Left colon (tissue), 2 donors: Measurements from ENCODE around the gene FLYWCH2. TPM values are rescaled to one million over a fixed set of nuclear protein-coding genes. Genes with fewer than 3 reads are reported as not detected.

Experiments used
- ATAC-seq: fragments of 200-7000 bp; cut with Tn5 transposase; one replicate; pipeline ENCODE4 v1.9.1; 2020; ENCODE audit warnings: mild to moderate bottlenecking, moderate library complexity
- DNase-seq, 2 donors: peaks; one replicate each; pipeline ENCODE4 v3.0.0-alpha.2; 2020
- intact Hi-C, 2 donors: fragments of 100-400 bp; cut with DNase I in 1 of 2; cut with micrococcal nuclease in 1 of 2; formaldehyde crosslinking; loops; one replicate each; pipeline versions ENCODE4 v1.11.2 to v1.14.0; 2022; cut with DNase I, micrococcal nuclease
- long read RNA-seq: library from polyadenylated mRNA; unstranded; transcript quantifications from one replicate; pipeline ENCODE4 v2.0.0, GENCODE V29; 2021
- total RNA-seq, 2 donors: library from RNA; stranded (reverse); fragmentation: NEBNext Ultra II Directional; extraction: Animal tissue kit (Norgen Biotek cat#: 25700); gene quantifications; one replicate each; pipeline ENCODE4 v1.2.1, GENCODE V29; 2021
- donor health status: DM: no; HTN: no; CAD: no.
- donor health status: DM: yes; HTN: yes; CAD: no.

The FLYWCH2 gene
- 10 to 100 TPM; 20.7 to 30.8 TPM for total RNA-seq
- long read RNA-seq, transcript FLYWCH2-202 (4 exons, 1,036 nt), result major isoform, 22 of 24 reads
- long read RNA-seq, partial matches to known transcripts, result 0 of 24 reads
- long read RNA-seq, other reads (novel, unspliced or antisense), result 2 of 24 reads

DNA sequence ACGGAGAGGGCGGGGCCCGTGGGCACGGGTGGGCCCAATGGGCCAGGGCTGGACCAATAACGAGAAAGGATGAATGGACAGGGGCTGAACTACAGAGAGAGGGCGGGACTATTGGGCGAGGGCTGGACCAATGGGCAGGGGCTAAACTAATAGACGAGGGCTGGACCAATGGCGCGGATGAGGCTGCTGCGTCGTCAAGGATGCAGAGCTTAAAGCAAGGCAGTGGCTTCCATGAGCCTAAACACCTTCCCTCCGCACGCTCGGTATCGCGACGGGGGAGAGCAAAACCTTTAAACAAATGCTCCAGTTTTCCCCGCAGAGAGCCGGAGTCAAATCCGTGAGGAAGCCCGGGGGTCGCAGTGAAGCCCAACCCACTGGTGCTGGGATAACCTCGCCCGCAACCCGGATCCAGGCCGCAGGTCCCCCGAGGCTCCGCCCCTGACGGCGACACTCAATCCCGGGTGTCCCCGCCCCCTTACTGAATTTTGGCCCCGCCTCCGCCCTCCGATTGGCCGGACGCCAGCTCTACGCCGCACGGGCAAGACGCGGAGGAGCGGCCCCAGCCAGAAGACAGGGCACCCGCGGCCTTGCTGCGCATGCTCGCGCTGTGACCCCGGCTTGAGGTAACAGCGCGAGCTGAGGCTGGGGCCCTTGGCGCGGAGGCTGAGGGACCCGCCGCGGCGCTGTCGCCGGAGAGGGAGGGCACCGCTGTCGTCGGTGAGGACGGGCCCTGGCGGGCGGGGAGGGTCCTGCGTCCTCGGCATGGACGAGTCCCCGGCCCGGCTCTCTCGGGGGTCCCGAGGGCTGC, at the start of gene FLYWCH2:
FLYWCH2 (plus strand) TSS at position 566 of the 808 bp plus-strand sequence. CDS start 13,235 bp downstream, outside the sequence.
- DNase-seq, result peak; percentile 99
- peak; percentile 91 for ATAC-seq
- intact Hi-C loops, result no loop called here

DNA sequence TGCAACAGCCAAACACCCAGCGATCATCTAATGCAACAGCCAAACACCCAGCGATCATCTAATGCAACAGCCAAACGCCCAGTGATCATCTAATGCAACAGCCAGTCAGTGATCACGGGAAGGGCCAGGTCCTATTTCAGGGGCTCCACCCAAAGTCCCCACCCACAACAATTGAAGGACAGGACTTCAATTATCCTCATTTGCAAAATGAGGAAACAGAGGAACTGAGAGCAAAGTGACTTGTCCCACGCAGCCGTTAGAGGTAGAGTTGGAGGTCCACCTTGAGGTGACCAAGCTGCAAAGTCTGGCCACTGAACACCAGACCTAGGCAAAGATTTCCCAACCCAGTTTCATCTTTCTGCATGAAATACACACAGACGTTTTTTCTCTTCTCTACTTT, 49.2 kb upstream of the FLYWCH2 start:
- ATAC-seq (no peak), DNase-seq (no peak)
- intact Hi-C loops, result no loop called here

GRCh38 chr16:2834968-2835367, 48.0 kb upstream of the FLYWCH2 start:
- DNase-seq, result no peak
- no peak for ATAC-seq
- intact Hi-C loops, result no loop called here

DNA sequence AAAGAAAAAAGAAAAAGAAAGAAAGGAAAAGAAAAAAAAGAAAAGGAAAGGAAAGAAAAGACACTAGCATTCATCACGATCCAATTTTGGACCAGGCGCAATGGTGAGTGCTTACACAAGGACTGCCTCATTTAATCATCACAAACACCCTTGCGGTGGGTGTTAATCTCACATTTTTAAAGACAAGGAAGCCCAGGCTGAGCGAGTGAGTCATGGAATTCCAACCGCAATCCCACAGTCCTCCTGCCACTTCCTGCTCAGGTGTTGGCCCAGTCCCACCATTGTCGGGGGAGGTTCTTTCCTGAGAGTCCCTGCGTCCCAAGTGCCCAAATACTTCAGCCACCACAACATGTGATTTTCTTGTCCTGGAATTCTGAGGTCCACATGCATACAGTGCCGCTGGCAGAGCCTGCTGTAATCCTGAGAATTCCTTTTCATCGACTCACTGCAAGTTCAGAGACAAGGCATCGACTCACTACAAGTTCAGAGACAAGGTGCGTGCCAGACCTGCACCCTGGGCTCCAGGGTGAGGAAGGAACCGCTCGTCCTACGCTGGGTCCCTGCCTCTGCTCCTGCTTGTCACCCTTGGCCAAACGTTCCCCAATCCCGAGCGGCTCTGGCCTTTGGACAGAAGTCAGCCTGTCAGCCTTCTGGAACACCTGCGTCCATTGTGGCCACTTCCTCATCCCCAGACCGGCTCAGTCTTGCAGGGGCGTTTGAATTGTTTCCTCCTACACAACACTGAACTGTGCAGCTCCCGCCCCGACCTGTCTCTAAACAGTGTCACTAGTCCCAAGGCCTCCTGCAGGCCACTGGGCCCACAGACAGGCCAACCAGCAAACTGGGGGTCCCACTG, 47.1 kb upstream of the FLYWCH2 start:
- ATAC-seq (peak; percentile 79), DNase-seq (peak in 1 of 2 donors; percentile 75)
- intact Hi-C loops, result no loop called here

DNA sequence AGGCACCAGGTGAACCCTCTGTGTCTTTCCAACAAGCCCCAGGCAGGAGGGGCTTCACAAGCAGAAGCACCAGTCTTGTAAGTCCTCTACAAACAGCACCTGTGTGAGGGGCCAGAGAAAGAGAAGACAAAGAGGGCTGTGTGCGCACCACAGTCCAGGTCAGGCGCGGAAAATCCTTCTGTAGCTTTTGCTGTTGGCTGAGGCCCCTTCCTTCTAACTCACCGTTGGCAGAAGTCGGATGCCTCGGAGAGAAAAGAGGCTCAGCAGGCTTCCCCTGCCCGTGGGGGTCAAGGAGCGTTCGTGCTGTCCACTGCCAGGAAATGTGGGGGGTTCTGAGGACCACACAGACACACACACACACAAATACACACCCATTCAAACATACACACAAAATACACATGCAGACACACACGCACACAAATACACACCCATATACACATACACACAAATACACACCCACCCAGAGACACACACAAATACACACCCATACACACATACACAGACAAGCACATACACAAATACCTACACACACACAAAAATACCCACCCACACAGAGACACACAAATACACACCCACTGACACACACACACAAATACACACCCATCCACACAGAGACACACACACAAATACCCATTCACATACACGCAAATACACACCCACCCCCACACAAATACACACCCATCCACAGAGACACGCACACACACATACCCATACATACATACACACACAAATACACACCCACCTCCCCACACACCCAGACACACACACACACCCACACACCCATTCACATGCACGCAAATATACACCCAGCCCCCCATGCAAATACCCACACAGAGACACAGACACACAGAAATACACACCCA, 46.1 kb upstream of the FLYWCH2 start:
- no peak for ATAC-seq
- intact Hi-C loops, result no loop called here
- DNase-seq, result no peak

GRCh38 chr16:2838928-2839327, 44.1 kb upstream of the FLYWCH2 start:
- ATAC-seq (peak; percentile 78), DNase-seq (peak; percentile 54 to 74)
- intact Hi-C loops, result no loop called here

DNA sequence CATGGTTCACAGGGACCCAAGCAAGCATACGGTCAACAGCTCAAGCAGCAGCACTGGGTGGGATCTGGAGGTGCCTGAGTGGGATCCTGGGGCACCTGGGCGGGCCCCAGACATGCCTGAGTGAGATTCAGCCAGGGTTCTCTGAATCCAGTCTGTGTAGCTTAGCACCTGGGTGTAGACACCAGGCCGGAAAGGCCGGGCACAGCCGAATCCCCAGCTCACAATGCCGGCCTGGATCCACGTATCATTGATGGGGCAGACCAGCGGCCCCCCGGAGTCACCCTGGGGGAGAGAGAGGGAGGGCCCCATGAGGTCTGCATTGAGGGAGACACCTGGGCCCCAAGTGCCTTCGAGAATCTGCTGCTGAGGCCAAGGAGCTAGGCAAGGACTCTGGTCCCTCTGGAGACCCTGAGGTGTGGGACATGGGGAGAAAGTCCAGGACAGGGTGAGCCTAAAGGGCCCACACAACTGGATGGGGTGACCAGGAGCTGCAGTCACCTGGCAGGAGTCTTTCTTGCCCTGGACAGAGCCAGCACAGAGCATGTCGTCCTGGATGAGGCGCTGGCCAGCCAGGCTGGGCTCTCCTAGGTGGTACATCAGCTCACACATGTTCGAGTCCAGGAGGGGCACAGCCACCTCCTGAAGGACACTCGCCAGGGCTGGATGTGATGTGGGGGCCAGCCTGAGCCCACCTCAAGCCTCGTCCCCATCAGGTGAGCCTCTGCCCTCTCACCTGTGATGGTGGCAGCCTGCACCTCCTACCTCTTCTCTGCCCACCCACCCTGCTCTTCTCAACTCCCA, 43.2 kb upstream of the FLYWCH2 start:
- DNase-seq, result no peak
- no peak for ATAC-seq
- intact Hi-C loops, result no loop called here

GRCh38 chr16:2840914-2841313, 42.1 kb upstream of the FLYWCH2 start:
- ATAC-seq (no peak), DNase-seq (no peak)
- intact Hi-C loops, result no loop called here

GRCh38 chr16:2841606-2842339, 41.2 kb upstream of the FLYWCH2 start:
- no peak for ATAC-seq
- DNase-seq, result no peak
- intact Hi-C loops, result no loop called here

GRCh38 chr16:2842340-2843000, 40.5 kb upstream of the FLYWCH2 start:
- intact Hi-C loops, result no loop called here
- peak in 1 of 2 donors; percentile 45 for DNase-seq
- ATAC-seq, result no peak

GRCh38 chr16:2843526-2843925, 39.5 kb upstream of the FLYWCH2 start:
- intact Hi-C loops, result no loop called here
- ATAC-seq, result no peak

DNA sequence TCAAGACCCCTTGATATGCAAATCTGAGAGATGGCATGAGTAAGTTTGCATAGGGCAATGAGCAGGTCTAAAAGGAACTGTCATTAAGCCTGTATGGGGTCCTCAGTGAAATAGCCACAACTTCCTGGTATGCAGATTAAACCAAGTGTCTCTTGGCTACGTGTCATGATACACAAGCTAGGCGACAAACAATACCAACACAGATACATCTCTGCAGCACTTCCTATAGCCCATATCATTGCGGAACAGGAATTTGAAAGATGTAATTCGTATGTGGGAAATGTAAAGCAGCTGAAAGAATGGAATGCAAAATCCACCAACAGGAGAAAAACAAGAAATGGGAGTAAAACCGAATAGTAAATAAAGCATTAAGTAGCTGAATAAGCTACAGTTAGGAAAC, 37.9 kb upstream of the FLYWCH2 start:
- intact Hi-C loops, result no loop called here
- ATAC-seq, result no peak
- no peak for DNase-seq

More at GRCh38 chr16:2843526-2843925, 39.5 kb upstream of the FLYWCH2 start:
- DNase-seq, result no peak

DNA sequence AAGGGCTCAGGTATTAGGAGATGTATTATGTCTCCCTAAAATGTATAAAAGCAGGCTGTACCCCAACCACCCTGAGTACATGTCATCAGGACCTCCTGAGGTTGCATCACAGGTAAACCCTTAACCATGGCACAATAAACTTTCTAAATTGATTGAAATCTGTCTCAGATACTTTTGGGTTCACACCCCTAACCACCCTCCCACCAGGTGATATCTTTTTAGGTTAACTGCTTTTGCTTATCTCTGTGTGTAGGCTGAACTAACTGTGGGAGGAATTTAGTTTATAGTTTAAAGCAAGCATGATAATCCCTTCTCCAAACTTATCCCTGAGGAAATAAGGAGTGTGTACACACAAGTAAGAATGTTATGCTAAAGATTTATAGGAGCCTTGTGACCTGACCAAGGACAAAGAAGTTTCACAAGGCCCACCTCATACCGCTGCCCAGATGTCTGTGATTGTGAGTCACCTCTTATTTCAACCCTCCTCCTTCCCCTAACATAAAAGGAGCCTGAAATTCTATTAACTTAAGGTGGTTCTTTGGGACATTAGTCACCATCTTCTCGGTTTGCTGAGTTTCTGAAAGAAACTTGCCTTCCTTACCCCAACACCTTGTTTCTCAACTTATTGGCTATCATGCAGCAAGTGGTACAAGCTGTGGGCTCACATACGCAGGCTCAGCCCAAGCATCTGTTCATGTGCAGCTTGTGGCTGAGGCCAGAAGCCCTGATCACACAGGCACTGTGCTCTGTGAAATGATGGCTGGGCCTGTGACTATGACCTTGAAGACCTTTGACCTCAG, 36.3 kb upstream of the FLYWCH2 start:
- peak; percentile 26 for ATAC-seq
- intact Hi-C loops, result no loop called here
- no peak for DNase-seq

- ATAC-seq (peak; percentile 67), DNase-seq (no peak)
- intact Hi-C loops, result no loop called here
Measured at GRCh38 chr16:2848933-2849725, 33.9 kb upstream of the FLYWCH2 start.

GRCh38 chr16:2852003-2852730, 30.8 kb upstream of the FLYWCH2 start:
- no peak for DNase-seq
- intact Hi-C loops, result no loop called here
- no peak for ATAC-seq
